GM12878 (cell line): Measurements from ENCODE around the gene PLP1. TPM values are rescaled to one million over a fixed set of nuclear protein-coding genes. Genes with fewer than 3 reads are reported as not detected.

ENCODE experiments used
- ATAC-seq: fragments of 200-7000 bp; cut with Tn5 transposase; 3 replicates; pipeline ENCODE4 v1.9.1; 2020; ENCODE audit warnings: mild to moderate bottlenecking, moderate library complexity
- BruUV-seq: library from RNA; stranded (reverse); fragments of 400-500 nt; replicated peaks from 2 replicates; lab custom pipeline; 2021; lab: Mats Ljungman, UMichigan
- CTCF ChIA-PET: fragments of 300-600 bp; sonication (Branson Sonifier 250); formaldehyde crosslinking; extraction: SDS; loops from one replicate; lab custom pipeline; 2021; ENCODE audit warnings: inconsistent platforms; lab: Yijun Ruan, JAX
- POLR2A ChIA-PET: fragments of 350-600 bp; formaldehyde crosslinking; extraction: SDS; loops from one replicate; lab custom pipeline; 2021; ENCODE audit warnings: inconsistent platforms; lab: Charles Lee
- RAD21 ChIA-PET: fragments of 300-600 bp; sonication (Branson Sonifier 250); formaldehyde crosslinking; loops from one replicate; lab custom pipeline; 2023; ENCODE audit warnings: antibody characterized with exemption; ENCODE audit not compliant: unreplicated experiment; lab: Charles Lee
- SMC1A ChIA-PET: fragments of 300-600 bp; sonication (Branson Sonifier 250); formaldehyde crosslinking; loops from one replicate; lab custom pipeline; 2023; ENCODE audit not compliant: unreplicated experiment, uncharacterized antibody; lab: Charles Lee
- DNase-seq: peaks from one replicate; pipeline ENCODE4 v3.0.0-alpha.2; 2011; ENCODE audit warnings: low read depth, low spot score
- FAIRE-seq: peaks from 3 replicates; lab custom pipeline; 2011; peaks lifted over from hg19 to GRCh38; lab: Jason Lieb, UNC
- H2AFZ ChIP-seq: 2 replicates; pipeline ENCODE4 v1.6.0; 2011; ENCODE audit warnings: low read depth, low read length, control low read depth; ENCODE audit not compliant: control insufficient read depth
- H3K27ac ChIP-seq: 2 replicates; pipeline ENCODE4 v1.5.1; 2011; ENCODE audit warnings: control low read depth; ENCODE audit not compliant: control insufficient read depth, insufficient read depth
- H3K27me3 ChIP-seq, 2 experiments: replicated peaks in 1 of 2; 2 replicates each; pipeline versions ENCODE4 v1.6.0 to v1.6.1; 2011; ENCODE audit warnings: low read length in 1 of 2; ENCODE audit not compliant: control insufficient read depth in 2 of 2, insufficient read depth in 2 of 2
- H3K36me3 ChIP-seq, 2 experiments: 2 replicates each; pipeline ENCODE4 v1.5.1; 2011; ENCODE audit warnings: low read length in 1 of 2; ENCODE audit not compliant: control insufficient read depth in 2 of 2, insufficient read depth in 2 of 2
- H3K4me1 ChIP-seq: 2 replicates; pipeline ENCODE4 v1.6.1; 2011; ENCODE audit warnings: mild to moderate bottlenecking, low read length, moderate library complexity, mixed read lengths; ENCODE audit not compliant: control insufficient read depth, insufficient read depth
- H3K4me2 ChIP-seq: 2 replicates; pipeline ENCODE4 v1.6.0; 2011; ENCODE audit warnings: control low read depth; ENCODE audit not compliant: control insufficient read depth, insufficient read depth
- H3K4me3 ChIP-seq: fragments of 200-600 bp; sonication (generic); 2 replicates; pipeline ENCODE4 v1.5.1; 2016
- H3K79me2 ChIP-seq: 2 replicates; pipeline ENCODE4 v1.6.0; 2011; ENCODE audit warnings: low read length; ENCODE audit not compliant: control insufficient read depth, insufficient read depth
- H3K9ac ChIP-seq: 2 replicates; pipeline ENCODE4 v1.8.0; 2011; ENCODE audit warnings: low read length, control low read depth, mixed read lengths; ENCODE audit not compliant: control insufficient read depth, insufficient read depth
- H3K9me3 ChIP-seq: replicated peaks from 3 replicates; pipeline ENCODE4 v1.5.1; 2011; ENCODE audit warnings: mild to moderate bottlenecking, low read length; ENCODE audit not compliant: control insufficient read depth, insufficient read depth
- H4K20me1 ChIP-seq: 2 replicates; pipeline ENCODE4 v1.6.0; 2011; ENCODE audit not compliant: control insufficient read depth, insufficient read depth
- CBX5 ChIP-seq: sonication (generic); IDR thresholded peaks from 2 replicates; pipeline ENCODE4 v1.6.1; 2016; ENCODE audit warnings: low read depth, moderate library complexity, mild to moderate bottlenecking, inconsistent platforms
- CREB1 ChIP-seq: IDR thresholded peaks from 2 replicates; pipeline ENCODE4 v1.6.1; 2012; ENCODE audit warnings: low read depth, mild to moderate bottlenecking, inconsistent platforms
- E2F4 ChIP-seq: IDR thresholded peaks from 2 replicates; pipeline ENCODE4 v1.6.1; 2012; ENCODE audit warnings: low read depth, low read length, improper control_type of control experiment
- FOXK2 ChIP-seq: fragments of 450-650 bp; IDR thresholded peaks from 2 replicates; pipeline ENCODE4 v1.6.1; 2017; ENCODE audit warnings: mild to moderate bottlenecking, moderate library complexity
- KAT2A ChIP-seq: conservative IDR thresholded peaks from 2 replicates; pipeline ENCODE4 v1.6.1; 2011; ENCODE audit warnings: low read depth, low read length; ENCODE audit not compliant: control insufficient read depth
- KDM1A ChIP-seq: fragments of 200-600 bp; sonication (generic); IDR thresholded peaks from 2 replicates; pipeline ENCODE4 v1.6.1; 2016; ENCODE audit warnings: borderline replicate concordance
- LARP7 ChIP-seq: fragments of 450-650 bp; IDR thresholded peaks from 2 replicates; pipeline ENCODE4 v1.6.1; 2017; ENCODE audit warnings: mild to moderate bottlenecking
- RAD21 ChIP-seq: IDR thresholded peaks from 2 replicates; pipeline ENCODE4 v1.6.1; 2011; ENCODE audit warnings: mild to moderate bottlenecking, low read depth, low read length, moderate library complexity; ENCODE audit not compliant: insufficient read depth
- RBBP5 ChIP-seq: fragments of 200-600 bp; sonication (generic); conservative IDR thresholded peaks from 2 replicates; pipeline ENCODE4 v1.6.1; 2016
- RCOR1 ChIP-seq: conservative IDR thresholded peaks from 2 replicates; pipeline ENCODE4 v1.6.1; 2012; ENCODE audit warnings: low read depth, low read length, improper control_type of control experiment
- SIN3A ChIP-seq: IDR thresholded peaks from 2 replicates; pipeline ENCODE4 v1.6.1; 2012; ENCODE audit warnings: low read depth, low read length, improper control_type of control experiment
- SMARCA5 ChIP-seq: fragments of 450-650 bp; IDR thresholded peaks from 2 replicates; pipeline ENCODE4 v1.6.1; 2017; ENCODE audit warnings: mild to moderate bottlenecking
- SREBF2 ChIP-seq: IDR thresholded peaks from 2 replicates; pipeline ENCODE4 v1.6.1; 2012; ENCODE audit warnings: mild to moderate bottlenecking, low read length
- STAT1 ChIP-seq: fragments of 450-650 bp; conservative IDR thresholded peaks from 2 replicates; pipeline ENCODE4 v1.6.1; 2014; ENCODE audit warnings: antibody characterized with exemption, mild to moderate bottlenecking
- ZNF217 ChIP-seq: fragments of 450-650 bp; IDR thresholded peaks from 2 replicates; pipeline ENCODE4 v1.6.1; 2017; ENCODE audit warnings: antibody characterized with exemption, mild to moderate bottlenecking
- ZNF592 ChIP-seq: fragments of 450-650 bp; IDR thresholded peaks from 2 replicates; pipeline ENCODE4 v1.6.1; 2017; ENCODE audit warnings: mild to moderate bottlenecking, moderate library complexity
- WGBS: methylation state at CpG from one replicate; pipeline ENCODE4 v1.1.6; 2016; ENCODE audit warnings: low lambda C conversion rate; ENCODE audit not compliant: insufficient replicate concordance, insufficient coverage; ENCODE audit errors: missing lambda C conversion rate; 5-methylcytosine and 5-hydroxymethylcytosine counted together
- in situ Hi-C: fragments of 300-500 bp; cut with MboI; formaldehyde crosslinking; loops from 9 replicates; pipeline ENCODE4 v1.14.3; 2018; ENCODE audit warnings: mixed read lengths
- intact Hi-C: fragments of 100-400 bp; cut with micrococcal nuclease; formaldehyde crosslinking; loops from one replicate; pipeline ENCODE4 v1.14.2; 2022; ENCODE audit not compliant: unreplicated experiment
- polyA plus RNA-seq, 11 experiments: library from polyadenylated mRNA; depleted of rRNA in 4 of 11; unstranded in 6 of 11; stranded (reverse) in 5 of 11; fragments of >200 nt; fragmentation: Nextera tagmentation in 4 of 11; fragmentation: Illumina TruSeq in 1 of 11; extraction: Ambion mirVana in 4 of 11; extraction: Trizol in 1 of 11; gene quantifications; 1 replicate in 1 of 11; 2 replicates in 10 of 11; pipeline versions ENCODE4 v1.2.1 to v1.2.3, GENCODE V29; 2011 to 2016; ENCODE audit warnings: inconsistent platforms in 2 of 11, missing spikeins in 2 of 11, low read depth in 1 of 11
- total RNA-seq, 4 experiments: library from RNA; depleted of rRNA in 3 of 4; stranded (reverse); fragments of >200 nt in 3 of 4; fragmentation: Illumina TruSeq in 1 of 4; extraction: Trizol in 1 of 4; gene quantifications; 2 replicates each; pipeline versions ENCODE4 v1.2.1 to v1.2.3, GENCODE V29; 2013 to 2021
- TF ChIP-seq, protein P1 (sequence below): fragments of 150-350 bp; IDR thresholded peaks from 2 replicates; pipeline ENCODE4 v1.6.1; 2014; ENCODE audit warnings: mild to moderate bottlenecking, low read depth, low read length

Gene PLP1
- total and polyA plus RNA-seq, 10 of the 15 experiments (the other 5 are each of a cell fraction or from before 2014, with no cell fraction given), result not detected

DNA sequence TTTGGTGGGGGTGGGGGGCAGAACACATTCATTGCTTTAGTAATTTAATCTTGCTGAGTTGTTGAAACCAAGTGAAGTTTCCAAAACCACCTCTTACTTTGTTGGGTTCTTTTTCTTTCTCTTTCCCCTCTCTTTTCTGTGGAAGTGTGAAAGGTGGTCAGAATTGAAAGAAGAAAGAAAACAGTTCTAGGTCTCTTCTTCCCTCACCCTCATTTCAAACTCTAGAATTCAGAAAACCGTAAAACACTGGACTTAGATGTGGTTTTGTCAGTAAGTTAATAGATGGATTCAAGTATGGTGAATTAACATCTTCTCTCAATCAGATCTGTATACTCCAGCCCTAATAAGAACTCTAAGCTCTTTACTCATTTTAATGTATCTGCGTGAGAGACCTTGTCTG lies 23.7 kb downstream of the PLP1 start:
- TF ChIP-seq LARP7 (no peak), FOXK2 (no peak), SMARCA5 (no peak), KDM1A (no peak), RBBP5 (no peak), CREB1 (no peak), ZNF592 (no peak), CBX5 (no peak), RCOR1 (no peak), ZNF217 (no peak), RAD21 (no peak), SREBF2 (no peak), STAT1 (no peak), SIN3A (no peak), KAT2A (no peak), E2F4 (no peak)
- TF ChIP-seq, protein P1, sequence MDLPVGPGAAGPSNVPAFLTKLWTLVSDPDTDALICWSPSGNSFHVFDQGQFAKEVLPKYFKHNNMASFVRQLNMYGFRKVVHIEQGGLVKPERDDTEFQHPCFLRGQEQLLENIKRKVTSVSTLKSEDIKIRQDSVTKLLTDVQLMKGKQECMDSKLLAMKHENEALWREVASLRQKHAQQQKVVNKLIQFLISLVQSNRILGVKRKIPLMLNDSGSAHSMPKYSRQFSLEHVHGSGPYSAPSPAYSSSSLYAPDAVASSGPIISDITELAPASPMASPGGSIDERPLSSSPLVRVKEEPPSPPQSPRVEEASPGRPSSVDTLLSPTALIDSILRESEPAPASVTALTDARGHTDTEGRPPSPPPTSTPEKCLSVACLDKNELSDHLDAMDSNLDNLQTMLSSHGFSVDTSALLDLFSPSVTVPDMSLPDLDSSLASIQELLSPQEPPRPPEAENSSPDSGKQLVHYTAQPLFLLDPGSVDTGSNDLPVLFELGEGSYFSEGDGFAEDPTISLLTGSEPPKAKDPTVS, result no peak
- in situ Hi-C loops (no loop called here), intact Hi-C loops (no loop called here)
- H3K4me2 ChIP-seq, result no peak overlapping the region
- DNase-seq (no peak), FAIRE-seq (no peak), ATAC-seq (no peak)
- H3K79me2 ChIP-seq, result no peaks in the 10 kb centered on the region
- ChIA-PET SMC1A (no interaction called here), RAD21 (no interaction called here), CTCF (no interaction called here), POLR2A (no interaction called here)
- no peak overlapping the region for H2AFZ ChIP-seq
- no peaks in the 10 kb centered on the region for H3K4me1 ChIP-seq
- H3K9me3 ChIP-seq, result no peaks in the 10 kb centered on the region
- BruUV-seq, result no TSS peak
- H3K9ac ChIP-seq, result no peak overlapping the region
- WGBS, result 6% methylated on average over 2 of the region's 2 CpGs
- no peak overlapping the region for H3K4me3 ChIP-seq
- H3K36me3 ChIP-seq, result no peaks in the 10 kb centered on the region
- H3K27me3 ChIP-seq, result no peaks in the 10 kb centered on the region
- no peaks in the 10 kb centered on the region for H4K20me1 ChIP-seq
- no peak overlapping the region for H3K27ac ChIP-seq
